Subcutaneous adipose tissue (tissue), 4 donors: Measurements from ENCODE around the gene AP3B1. TPM values are rescaled to one million over a fixed set of nuclear protein-coding genes. Genes with fewer than 3 reads are reported as not detected.

Source experiments
- CTCF ChIP-seq: fragments of 450-650 bp; IDR thresholded peaks from one replicate; pipeline ENCODE4 v1.5.1; 2016; ENCODE audit warnings: low read depth, mild to moderate bottlenecking, control low read depth, antibody characterized with exemption, moderate library complexity
- total RNA-seq, 4 donors: library from RNA; depleted of rRNA; stranded (reverse); fragments of >200 nt; gene quantifications; one replicate each; pipeline ENCODE4 v1.1.0, GENCODE V29; 2016

The AP3B1 gene
- total RNA-seq, 4 donors from 2014 or later: 44.6 to 71.4 (median 47.8) TPM

- no peak for TF ChIP-seq CTCF
These were observed 90.3 kb downstream of the AP3B1 start for GRCh38 chr5:78204241-78204640.

GRCh38 chr5:78203815-78204214 lies 90.7 kb downstream of the AP3B1 start:
- no peak for TF ChIP-seq CTCF

- no peak for TF ChIP-seq CTCF
These were observed 104.1 kb downstream of the AP3B1 start for GRCh38 chr5:78190402-78190801.

- TF ChIP-seq CTCF: no peak
These were observed 107.3 kb downstream of the AP3B1 start for GRCh38 chr5:78187172-78187571.

- no peak for TF ChIP-seq CTCF
These were observed 111.7 kb downstream of the AP3B1 start for GRCh38 chr5:78182838-78183237.

GRCh38 chr5:78178356-78178755 lies 116.1 kb downstream of the AP3B1 start:
- TF ChIP-seq CTCF: no peak

- TF ChIP-seq CTCF: no peak
These were observed 132.1 kb downstream of the AP3B1 start for GRCh38 chr5:78162253-78162862.
